Measurements from ENCODE around the gene SP110. TPM values are rescaled to one million over a fixed set of nuclear protein-coding genes. Genes with fewer than 3 reads are reported as not detected.

SP110 gene
- total and polyA plus RNA-seq, 9 of the 15 experiments (the other 6 are each of a cell fraction or from before 2014, with no cell fraction given) = 3.6 to 11.0 (median 7.1) TPM

DNA sequence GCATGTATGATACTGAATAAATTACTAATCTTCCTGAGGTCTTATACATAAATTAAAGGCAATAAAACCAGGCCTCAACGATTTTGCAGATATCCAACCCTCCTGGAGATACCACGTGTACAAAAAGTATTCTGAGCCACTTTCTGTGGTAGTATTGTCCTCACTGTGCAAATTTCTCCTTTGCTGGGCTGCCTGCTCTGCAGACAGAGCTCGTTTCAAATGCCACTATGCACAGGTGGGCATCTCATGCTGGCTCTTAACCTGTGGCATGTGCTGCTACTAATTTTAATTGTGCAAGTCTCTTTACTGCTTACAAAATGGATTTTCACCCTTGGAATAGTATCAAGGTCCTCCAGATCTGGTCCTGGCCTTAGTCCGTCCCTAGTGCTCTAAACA, 84.7 kb downstream of the SP110 start:
- TF ChIP-seq, protein P1, sequence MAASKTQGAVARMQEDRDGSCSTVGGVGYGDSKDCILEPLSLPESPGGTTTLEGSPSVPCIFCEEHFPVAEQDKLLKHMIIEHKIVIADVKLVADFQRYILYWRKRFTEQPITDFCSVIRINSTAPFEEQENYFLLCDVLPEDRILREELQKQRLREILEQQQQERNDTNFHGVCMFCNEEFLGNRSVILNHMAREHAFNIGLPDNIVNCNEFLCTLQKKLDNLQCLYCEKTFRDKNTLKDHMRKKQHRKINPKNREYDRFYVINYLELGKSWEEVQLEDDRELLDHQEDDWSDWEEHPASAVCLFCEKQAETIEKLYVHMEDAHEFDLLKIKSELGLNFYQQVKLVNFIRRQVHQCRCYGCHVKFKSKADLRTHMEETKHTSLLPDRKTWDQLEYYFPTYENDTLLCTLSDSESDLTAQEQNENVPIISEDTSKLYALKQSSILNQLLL (CRISPR knock-in tag; IDR thresholded peaks at IDR 0.05; ENCODE audit: borderline replicate concordance) = no peak
- TF ChIP-seq CEBPG (CRISPR knock-in tag; IDR thresholded peaks at IDR 0.05) = no peak
- no peak for TF ChIP-seq CEBPG (tag; conservative IDR thresholded peaks at IDR 0.05 in 1 of 2, IDR thresholded peaks at IDR 0.05 in 1 of 2)
- no peak for TF ChIP-seq ZNF77 (CRISPR knock-in tag; IDR thresholded peaks at IDR 0.05)
- TF ChIP-seq, protein P2, sequence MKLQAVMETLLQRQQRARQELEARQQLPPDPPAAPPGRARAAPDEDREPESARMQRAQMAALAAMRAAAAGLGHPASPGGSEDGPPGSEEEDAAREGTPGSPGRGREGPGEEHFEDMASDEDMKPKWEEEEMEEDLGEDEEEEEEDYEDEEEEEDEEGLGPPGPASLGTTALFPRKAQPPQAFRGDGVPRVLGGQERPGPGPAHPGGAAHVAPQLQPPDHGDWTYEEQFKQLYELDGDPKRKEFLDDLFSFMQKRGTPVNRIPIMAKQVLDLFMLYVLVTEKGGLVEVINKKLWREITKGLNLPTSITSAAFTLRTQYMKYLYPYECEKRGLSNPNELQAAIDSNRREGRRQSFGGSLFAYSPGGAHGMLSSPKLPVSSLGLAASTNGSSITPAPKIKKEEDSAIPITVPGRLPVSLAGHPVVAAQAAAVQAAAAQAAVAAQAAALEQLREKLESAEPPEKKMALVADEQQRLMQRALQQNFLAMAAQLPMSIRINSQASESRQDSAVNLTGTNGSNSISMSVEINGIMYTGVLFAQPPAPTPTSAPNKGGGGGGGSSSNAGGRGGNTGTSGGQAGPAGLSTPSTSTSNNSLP (IDR thresholded peaks at IDR 0.05; ENCODE audit: borderline replicate concordance, low read depth, low read length) = no peak
- TF ChIP-seq SRSF9 (IDR thresholded peaks at IDR 0.05; ENCODE audit: borderline replicate concordance, low read depth, low read length) = no peak
- no peak for TF ChIP-seq DPF2 (IDR thresholded peaks at IDR 0.05)
- TF ChIP-seq FOXK2 (conservative IDR thresholded peaks at IDR 0.05 in 1 of 2, IDR thresholded peaks at IDR 0.05 in 1 of 2; ENCODE audit: low read depth in 2 of 2) = no peak
- no peak for TF ChIP-seq HNRNPK (IDR thresholded peaks at IDR 0.05; ENCODE audit: low read depth, low read length, poor library complexity, severe bottlenecking)
- Histone ChIP-seq H3K4me2 (ENCODE audit: insufficient read depth, low read length) (no peak overlapping the region), H3K27me3 (ENCODE audit: control insufficient read depth in 2 of 2, insufficient read depth in 2 of 2, low read length in 2 of 2) (no peaks in the 10 kb centered on the region), H3K9ac (ENCODE audit: insufficient read depth in 1 of 2, low read depth in 2 of 2, low read length in 2 of 2) (no peak overlapping the region), H3K27ac (ENCODE audit: extremely low read depth, low read depth, low read length) (no peak overlapping the region), H4K20me1 (replicated peaks; ENCODE audit: control insufficient read depth, insufficient read depth, low read length) (no peaks in the 10 kb centered on the region), H3K4me3 (no peak overlapping the region), H2AFZ (ENCODE audit: low read depth, low read length) (no peak overlapping the region), H3K9me3 (replicated peaks; ENCODE audit: control insufficient read depth, insufficient read depth, low read depth, low read length) (0 out of 2 replicates have a peak, but pooled peaks cover 1% of the 10 kb centered on the region), H3K9me1 (ENCODE audit: control insufficient read depth, insufficient read depth, low read length) (no peaks in the 10 kb centered on the region), H3K4me1 (replicated peaks in 1 of 2; ENCODE audit: control insufficient read depth in 2 of 2, insufficient read depth in 2 of 2, low read length in 2 of 2) (no peaks in the 10 kb centered on the region; a peak in 1 of 5 replicates), H3K79me2 (ENCODE audit: control insufficient read depth, insufficient read depth, low read length) (no peaks in the 10 kb centered on the region), H3K36me3 (ENCODE audit: control insufficient read depth, insufficient read depth, low read length) (no peaks in the 10 kb centered on the region)
- in situ Hi-C loops (cut with MboI) = no loop called here
- FAIRE-seq = no peak
- no peak for ATAC-seq
- DNase-seq (ENCODE audit: extremely low read depth in 1 of 4, low spot score in 3 of 4) = no peak
- intact Hi-C loops (cut with micrococcal nuclease) = no loop called here
- ChIA-PET CTCF (ENCODE audit: low intra/inter-chr PET ratio) (no interaction called here), POLR2A (no interaction called here)
- 0% methylated on average over 4 of the region's 4 CpGs for WGBS (ENCODE audit: insufficient coverage, low coverage, missing lambda C conversion rate)
- no TSS peak for BruUV-seq (replicated peaks)

Data from K562 (cell line).